HG03135 (cell line): Measurements from ENCODE around the gene CKM.
"Not testable (repeated sequence)": the region's sequence is repeated elsewhere in the genome, so short reads cannot be mapped to it uniquely, and the experiment has no call there.

Source experiments
- ATAC-seq: cut with Tn5 transposase; IDR thresholded peaks from one replicate; pipeline ENCODE4 v1.9.1; 2021; ENCODE audit warnings: mild to moderate bottlenecking, moderate library complexity; ENCODE audit not compliant: unreplicated experiment

Gene CKM

DNA sequence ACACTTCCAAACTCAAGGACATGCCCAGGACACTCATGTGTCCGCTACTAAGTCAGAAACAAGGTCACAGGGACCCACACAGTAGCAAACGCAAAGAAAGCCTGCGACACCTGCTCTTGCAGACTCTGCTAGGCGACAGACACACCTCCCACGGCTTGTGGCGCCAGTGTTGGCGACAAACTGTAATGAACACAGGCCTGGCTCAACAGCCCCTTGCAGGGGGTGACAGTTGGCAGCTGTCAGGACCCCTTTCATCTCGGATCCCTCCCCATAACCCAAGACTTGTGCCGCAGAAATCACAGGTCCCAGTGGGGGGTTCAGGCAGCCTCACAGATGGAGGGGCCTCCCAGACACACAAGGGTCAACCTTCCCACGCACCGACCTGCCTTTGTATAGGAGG is 364 bp downstream of the CKM start:
- ATAC-seq: no peak

DNA sequence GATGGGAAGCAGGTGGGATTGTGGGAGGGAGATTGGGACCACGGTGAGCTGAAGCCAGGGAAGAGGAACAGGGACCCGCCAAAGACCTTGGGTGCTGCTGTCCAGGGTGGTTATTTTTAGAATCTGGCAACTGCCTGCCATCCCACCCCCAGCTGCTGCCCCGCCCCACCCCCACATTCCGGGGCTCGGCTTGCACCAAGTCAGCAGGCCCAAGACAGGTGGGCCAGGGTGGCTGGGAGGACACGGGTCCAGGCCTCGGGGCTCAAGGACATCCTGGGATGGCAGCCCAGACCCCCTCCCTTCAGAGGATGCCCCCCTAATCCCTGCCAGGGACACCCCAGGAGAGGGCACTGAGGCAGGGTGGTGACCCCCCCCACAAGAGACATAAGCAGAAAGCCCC is 827 bp downstream of the CKM start:
- ATAC-seq: no peak

DNA sequence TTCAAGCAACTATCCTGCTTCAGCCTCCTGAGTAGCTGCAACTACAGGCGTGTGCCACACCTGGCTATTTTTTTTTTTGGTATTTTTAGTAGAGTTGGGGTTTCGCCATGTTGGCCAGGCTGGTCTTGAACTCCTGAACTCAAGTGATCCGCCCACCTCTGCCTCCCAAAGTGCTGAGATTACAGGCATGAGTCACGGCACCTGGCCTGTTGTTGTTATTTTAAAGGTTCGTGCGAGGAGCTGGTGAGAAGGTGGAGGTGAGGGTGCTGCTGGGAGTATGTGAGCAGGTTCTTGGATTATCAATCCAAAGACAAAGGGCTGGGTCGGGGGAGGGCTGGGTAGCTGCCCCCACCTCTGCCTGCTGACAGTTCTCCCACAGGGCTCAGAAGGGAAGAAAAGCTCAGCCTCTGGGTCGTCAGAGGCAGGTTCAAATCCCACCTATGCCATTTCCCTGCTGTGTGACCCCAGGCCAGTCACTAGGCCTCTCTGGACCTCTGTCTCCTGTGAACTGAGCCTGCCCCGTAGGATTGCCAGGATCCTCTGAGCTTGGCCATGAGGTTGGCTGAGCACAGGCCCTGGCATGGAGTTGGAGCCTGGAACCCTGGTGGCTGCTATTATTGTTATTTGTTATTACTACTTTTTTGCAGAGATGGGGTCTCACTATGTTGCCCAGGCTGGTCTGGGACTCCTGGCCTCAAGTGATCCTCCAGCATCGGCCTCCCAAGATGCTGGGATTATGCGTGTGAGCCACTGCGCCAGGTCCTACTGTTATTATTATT is 1.5 kb downstream of the CKM start:
- ATAC-seq: no peak

DNA sequence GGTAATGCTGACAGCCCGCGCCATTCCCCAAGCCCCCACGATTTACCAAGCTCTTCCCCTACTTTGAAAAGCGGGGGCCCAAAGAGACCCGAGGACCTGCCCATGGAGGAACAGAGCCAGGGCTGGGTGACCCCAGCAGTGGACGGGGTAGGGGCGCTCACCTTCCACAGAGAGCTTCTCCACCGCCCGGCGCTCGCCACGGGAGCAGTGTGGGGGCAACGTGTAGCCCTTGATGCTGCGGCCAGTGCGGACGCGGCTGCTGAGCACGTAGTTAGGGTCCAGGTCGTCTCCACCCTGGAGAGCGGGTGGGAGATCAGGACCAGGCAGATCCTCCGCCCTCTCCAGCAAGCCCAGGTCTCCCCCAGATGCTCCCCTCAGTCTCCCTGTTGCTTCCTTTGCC is 7.4 kb downstream of the CKM start:
- no peak for ATAC-seq

DNA sequence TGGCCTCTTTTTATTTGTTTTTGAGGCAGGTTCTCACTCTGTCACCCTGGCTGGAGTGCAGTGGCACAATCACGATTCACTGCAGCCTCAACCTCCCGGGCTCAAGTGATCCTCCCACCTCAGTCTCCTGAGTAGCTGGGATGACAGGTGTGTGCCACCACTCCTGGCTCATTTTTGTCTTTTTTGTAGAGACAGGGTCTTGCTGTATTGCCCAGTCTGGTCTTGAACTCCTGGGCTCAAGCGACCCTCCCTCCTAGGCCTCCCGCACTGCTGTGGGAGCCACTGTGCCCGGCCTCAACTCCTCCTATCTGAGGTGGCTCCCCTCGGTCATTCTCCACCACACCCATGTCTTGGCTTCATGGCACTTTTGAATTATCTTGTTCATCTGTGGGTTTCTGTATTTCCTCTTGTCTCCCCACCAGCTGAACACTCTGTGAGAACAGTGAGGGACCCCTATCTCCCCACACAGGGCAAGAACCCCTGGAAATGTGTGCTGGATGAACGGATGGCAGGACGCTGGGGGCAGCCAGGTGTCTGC is 7.9 kb downstream of the CKM start:
- ATAC-seq: no peak

DNA sequence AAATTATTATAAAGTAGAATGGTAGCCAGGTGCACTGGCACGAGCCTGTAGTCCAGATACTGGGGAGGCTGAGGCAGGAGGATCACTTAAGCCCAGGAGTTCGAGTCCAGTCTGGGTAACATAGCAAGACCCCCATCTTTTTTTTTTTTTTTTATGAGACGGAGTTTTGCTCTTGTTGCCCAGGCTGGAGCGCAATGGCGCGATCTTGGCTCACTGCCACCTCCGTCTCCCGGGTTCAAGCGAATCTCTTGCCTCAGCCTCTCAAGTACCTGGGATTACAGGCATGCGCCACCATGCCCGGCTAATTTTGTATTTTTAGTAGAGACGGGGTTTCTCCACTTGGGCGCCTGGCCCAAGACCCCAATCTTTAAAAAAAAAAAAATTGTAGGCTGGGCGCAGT is 10.4 kb downstream of the CKM start:
- ATAC-seq: not testable (repeated sequence)

DNA sequence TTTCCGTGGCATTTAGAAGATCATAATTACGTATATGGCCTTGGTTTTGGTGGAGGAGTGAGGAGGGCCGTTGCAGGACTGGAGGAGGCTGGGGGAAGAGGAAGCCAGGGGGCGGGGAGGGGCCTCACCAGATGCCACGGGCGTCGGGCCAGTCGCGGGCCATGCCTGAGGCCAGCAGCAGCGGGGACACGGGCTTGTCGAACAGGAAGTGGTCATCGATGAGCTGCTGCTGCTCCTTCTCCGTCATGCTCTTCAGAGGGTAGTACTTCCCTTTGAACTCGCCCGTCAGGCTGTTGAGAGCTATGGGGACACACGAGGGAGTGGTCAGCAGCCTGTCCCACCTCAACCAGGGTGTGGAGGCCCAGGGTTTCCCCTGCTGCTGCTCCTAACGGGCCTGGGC is 11.1 kb downstream of the CKM start:
- ATAC-seq: no peak

DNA sequence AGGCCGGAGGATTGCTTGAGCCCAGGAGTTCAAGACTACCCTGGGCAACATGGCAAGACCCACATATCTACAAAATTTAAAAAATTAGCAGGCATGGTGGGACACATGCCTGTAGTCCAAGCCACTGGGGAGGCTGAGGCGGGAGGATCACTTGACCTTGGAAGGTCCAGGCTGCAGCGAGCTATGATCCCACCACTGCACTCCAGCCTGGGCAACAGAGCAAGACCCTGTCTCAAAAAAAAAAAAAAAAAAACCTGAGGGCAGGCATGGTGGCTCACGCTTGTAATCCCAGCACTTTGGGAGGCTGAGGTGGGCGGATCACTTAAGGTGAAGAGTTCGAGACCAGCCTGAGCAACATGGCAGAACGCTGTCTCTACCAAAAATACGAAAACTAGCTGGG is 13.4 kb downstream of the CKM start:
- not testable (repeated sequence) for ATAC-seq

DNA sequence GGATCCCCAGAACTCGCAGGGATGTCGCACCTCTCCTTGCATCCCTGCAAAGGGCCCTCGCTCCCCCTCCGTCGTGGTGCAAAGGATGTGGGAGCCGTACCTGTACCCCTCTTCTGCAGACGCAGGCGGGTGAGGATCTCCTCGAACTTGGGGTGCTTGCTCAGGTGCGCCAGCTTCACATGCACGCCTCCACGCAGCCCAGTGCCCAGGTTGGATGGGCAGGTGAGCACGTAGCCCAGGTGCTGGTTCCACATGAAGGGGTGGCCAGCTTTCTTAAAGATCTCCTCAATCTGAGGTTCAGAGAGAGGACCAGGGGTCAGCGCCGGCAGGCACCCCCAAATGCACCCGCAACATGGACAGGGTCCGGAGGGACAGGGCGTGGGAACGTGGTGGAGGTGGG is 15.3 kb downstream of the CKM start:
- ATAC-seq: no peak

DNA sequence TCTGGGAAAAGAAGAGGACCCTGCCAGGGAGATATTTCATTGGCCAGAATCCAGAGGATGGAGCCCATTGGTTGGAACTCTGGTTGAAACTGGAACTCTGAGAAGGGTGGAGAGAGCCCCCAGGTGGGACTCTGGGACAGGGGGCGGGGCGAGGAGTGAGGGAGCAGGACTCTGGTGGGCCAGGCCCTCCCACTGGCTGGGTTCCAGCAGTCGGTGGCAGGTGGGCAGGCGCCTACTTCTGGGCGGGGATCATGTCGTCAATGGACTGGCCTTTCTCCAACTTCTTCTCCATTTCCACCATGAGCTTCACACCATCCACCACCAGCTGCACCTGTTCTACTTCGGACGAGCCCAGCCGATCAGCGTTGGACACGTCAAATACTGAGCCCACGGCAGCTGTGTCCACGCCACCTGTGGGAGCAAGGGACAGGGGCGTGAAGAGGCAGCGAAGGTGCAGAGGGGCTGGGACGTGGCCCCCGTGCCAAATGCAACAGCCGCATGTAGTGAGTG is 16.1 kb downstream of the CKM start:
- no peak for ATAC-seq

DNA sequence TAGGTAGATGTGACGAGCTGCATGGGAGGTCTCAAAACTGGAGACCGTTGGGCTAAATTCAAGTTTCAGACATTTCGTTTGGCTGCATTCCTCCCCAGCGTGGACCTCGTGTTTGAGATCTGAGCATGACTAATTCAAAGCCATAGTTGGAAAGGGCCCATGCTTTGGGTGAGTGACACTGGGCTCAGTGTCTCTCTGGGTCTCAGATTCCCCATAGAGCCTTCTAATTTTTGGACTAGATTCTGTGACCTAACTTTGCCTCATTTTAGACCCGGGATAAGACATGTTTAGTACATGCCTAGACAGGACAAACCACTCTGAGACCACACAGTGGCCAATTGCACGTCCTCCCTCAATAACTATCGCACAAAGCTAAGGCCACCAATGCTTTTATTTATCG is 16.6 kb downstream of the CKM start:
- ATAC-seq: no peak

DNA sequence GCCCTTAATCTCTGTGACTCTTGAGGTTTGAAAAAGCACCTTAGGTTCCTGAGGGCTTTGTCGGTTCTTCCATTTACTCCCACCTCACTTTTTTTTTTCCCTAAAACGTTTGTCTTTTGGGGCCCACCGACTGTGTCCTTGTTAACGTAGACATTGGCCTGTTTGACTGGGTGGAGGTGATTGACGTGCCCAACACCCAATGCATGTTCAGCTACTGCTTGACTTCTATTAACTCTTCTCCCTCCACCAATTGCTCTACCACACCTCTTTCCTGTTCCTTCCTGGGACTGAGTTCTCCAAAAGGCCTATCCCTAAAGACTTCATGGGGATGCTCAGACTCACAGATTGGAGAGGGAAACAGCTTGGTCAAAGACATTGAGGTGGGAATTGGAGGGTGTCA is 17.3 kb downstream of the CKM start:
- ATAC-seq: no peak

DNA sequence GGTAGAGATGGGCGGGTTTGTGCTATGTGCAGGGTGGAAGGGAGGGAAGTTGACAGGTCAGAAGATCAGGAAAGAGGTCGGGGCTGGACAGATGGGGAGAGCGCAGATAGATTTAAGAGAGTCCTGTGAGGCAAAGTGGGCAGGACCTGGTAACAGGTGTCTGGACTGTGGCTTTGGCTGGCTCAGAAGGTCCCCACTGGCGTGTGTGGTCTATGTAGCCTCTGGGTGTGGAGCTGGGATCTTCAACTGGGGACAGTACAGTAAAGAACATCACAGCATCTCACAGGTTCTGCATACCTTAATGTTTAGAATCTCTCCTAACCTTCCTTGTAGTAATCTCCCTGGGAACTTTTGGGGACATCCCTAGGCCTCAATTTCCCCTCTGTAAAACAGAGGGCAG is 17.7 kb downstream of the CKM start:
- no peak for ATAC-seq

DNA sequence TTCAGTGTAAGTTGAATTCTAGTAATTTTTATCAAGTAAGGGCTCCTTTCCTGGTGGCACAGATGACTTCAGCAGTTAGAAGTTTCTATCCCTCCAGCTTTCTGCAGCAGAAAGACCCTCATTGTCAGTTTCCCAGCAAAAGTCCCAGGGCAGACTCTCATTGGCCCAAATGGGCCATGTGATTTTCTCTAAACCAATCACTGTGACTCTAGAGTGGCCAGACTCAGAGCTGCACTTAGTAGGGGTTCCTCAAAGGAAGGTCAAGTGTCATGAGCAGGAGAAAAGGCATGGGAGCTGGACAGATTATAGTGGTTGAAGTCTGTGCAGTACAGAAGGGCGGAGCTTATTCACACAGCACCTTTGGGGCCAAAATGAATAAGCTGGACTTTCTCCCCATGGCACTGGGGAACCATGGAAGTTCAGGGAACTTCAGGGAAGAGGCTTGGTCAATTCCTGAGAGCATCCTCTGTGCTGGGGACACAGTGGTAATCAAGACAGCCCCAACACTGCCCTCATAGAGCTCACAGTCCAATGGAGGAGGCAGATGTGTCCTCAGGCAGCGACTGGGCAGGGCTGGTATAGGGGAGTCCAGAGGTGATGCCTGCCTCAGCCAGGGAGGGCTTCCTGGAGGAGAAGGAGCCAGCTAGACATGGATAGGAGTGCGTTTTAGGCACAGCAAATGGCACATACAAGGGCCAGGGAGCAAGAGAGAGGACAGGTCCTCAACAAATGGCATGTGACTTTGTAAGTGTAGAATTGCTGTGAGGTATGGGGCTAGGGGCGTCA is 18.3 kb downstream of the CKM start:
- no peak for ATAC-seq

DNA sequence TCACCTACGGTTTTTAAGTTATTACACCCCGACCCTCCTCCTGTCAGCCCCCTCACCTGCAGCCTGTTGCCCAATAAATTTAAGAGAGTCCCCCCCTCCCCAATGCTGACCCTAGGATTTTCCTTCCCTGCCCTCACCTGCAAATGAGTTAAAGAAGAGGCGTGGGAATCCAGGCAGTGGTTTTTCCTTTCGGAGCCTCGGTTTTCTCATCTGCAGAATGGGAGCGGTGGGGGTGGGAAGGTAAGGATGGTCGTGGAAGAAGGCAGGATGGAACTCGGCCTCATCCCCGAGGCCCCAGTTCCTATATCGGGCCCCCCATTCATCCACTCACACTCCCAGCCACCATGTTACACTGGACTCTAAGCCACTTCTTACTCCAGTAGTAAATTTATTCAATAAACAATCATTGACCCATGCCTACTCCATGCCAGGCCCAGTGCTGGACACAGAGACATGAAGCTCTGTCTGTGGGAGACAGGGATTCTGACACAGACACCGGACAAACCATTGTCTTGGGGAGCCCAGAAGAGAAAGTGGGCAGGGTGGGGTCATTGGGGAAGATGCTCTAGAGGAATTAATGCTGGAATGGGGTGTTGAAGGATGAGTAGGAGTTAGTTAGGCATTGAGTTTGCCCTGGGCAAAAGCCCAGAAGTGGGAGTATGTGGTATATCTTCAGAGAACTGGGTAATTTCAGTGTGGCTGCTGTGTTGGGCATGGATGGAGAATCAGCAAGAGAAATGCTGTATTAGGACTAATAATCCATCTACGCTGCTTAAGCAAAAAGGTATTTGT is 19.2 kb downstream of the CKM start:
- no peak for ATAC-seq

DNA sequence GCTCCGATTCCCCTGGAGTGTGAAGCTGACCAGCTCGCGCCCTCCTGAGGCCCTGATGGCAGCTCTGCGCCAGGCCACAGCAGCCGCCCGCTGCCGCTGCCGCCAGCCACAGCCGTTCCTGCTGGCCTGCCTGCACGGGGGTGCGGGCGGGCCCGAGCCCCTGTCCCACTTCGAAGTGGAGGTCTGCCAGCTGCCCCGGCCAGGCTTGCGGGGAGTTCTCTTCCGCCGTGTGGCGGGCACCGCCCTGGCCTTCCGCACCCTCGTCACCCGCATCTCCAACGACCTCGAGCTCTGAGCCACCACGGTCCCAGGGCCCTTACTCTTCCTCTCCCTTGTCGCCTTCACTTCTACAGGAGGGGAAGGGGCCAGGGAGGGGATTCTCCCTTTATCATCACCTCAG is 20.3 kb downstream of the CKM start:
- no peak for ATAC-seq

DNA sequence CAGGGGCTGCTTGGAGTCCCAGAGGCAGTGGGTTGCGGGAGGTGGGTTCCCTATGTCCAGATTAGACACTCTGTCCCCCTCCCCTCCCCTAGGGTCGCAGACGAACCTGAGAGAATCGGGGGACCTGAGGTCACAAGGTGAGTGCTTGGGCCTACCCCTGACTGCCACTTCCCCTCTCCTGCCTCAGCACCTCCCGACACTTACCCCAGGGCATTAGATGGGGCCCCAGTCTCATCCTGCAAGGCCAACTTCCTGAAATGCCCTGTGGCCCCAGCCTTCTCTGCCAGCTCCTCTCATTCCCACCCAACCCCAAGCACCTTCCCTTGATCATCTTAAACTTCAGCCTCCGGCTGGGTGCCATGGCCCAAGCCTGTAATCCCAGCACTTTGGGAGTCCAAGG is 23.0 kb downstream of the CKM start:
- no peak for ATAC-seq

DNA sequence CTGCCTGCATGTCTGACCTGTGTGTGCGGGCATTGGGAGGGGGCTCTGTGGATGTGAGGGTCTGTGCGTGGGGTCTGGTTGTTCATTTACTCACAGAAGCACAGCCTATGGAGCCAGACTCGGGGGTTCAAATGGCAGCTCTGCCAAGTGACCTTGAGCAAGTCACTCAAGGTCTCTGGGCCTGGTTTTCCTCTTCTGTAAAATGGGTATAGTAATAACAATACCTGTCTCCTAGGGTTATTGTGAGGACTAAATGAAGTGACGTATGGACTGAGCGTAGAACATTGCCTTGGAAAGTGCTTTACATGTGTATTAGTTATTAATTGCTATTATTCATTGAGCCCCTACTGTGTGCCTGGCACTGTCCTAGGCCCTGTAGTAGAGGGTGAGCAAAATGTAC is 24.4 kb downstream of the CKM start:
- ATAC-seq: no peak

DNA sequence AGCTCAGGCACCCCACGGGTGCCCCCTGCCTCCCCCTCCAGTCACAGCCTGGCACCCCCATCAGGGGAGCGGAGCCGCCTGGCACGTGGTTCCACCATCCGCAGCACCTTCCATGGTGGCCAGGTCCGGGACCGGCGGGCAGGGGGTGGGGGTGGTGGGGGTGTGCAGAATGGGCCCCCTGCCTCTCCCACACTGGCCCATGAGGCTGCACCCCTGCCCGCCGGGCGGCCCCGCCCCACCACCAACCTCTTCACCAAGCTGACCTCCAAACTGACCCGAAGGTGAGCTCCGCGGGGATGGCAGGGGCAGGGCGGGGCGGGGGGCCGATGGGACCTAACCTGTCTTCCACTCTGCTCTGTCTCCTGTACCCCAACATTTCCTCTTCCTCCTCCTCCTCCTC is 25.0 kb downstream of the CKM start:
- no peak for ATAC-seq

DNA sequence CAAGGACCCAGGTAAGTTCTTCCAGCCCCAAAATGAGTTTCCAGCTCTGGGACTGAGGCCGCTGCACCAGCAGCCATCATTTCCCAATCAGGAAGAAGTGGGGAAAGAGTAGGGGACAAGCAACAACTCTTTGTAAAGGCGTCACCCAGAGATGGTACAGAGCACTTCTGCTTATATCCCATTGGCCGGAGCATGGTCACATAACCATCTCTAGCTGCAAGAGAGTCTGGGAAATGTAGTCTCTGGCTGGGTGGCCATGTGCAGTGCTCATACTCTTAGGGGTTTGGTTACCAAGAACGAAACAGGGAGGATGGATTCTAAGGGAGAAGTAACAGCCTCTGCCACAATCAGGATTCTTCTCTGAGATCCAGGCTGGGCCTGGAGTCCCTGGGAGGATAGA is 26.3 kb downstream of the CKM start:
- no peak for ATAC-seq

DNA sequence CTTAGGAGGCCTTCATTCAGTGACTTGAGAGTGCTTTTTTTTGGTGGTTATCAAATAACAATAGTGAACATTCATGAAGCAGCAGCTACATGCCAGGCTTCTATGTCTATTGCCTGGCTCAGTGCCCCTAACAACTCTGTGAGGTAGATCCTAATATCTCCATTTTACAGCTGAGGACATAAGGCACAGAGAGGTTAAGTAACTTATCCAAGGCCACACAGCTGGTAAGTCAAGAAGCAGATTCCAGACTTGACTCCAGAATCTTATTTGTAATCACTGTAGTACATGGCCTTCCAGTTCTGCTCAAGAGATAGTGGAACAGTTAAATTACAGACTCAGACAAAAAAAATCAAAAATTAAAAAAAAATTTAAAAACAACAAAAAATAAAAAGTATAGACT is 26.8 kb downstream of the CKM start:
- no peak for ATAC-seq
